ENCODE measurements around the gene ASTN2. TPM values are rescaled to one million over a fixed set of nuclear protein-coding genes. Genes with fewer than 3 reads are reported as not detected.

The ASTN2 gene
- total RNA-seq, 2 experiments from 2014 or later = 1.7 to 4.2 TPM

GRCh38 chr9:117178596-117179375 is 236.1 kb downstream of the ASTN2 start:
- no peaks in the 10 kb centered on the region for H3K79me2 ChIP-seq (ENCODE audit: insufficient read depth, low read depth, low read length)
- CTCF ChIA-PET (ENCODE audit: unreplicated experiment) = no interaction called here

DNA sequence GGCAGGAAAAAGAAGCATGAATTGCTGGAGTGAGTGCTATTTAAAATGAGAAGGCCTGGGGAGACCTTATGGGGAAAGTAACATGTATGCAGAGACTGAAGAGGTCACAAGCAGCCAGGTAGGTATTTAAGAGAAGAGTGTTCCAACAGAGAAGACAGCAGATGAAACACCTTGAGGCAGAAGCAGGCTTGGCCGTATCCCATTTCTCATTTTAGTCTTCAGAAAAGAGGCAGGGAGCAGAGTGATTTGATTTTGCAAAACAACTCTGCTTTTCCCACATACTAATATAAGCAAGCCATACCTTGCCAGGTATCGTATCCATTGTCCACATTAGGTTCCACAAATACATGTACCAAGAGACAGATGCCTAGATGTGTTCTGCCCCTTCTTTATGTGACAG is 244.3 kb downstream of the ASTN2 start:
- TF ChIP-seq, protein P1, sequence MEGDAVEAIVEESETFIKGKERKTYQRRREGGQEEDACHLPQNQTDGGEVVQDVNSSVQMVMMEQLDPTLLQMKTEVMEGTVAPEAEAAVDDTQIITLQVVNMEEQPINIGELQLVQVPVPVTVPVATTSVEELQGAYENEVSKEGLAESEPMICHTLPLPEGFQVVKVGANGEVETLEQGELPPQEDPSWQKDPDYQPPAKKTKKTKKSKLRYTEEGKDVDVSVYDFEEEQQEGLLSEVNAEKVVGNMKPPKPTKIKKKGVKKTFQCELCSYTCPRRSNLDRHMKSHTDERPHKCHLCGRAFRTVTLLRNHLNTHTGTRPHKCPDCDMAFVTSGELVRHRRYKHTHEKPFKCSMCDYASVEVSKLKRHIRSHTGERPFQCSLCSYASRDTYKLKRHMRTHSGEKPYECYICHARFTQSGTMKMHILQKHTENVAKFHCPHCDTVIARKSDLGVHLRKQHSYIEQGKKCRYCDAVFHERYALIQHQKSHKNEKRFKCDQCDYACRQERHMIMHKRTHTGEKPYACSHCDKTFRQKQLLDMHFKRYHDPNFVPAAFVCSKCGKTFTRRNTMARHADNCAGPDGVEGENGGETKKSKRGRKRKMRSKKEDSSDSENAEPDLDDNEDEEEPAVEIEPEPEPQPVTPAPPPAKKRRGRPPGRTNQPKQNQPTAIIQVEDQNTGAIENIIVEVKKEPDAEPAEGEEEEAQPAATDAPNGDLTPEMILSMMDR (conservative IDR thresholded peaks at IDR 0.05; ENCODE audit: low read length) = no peak

More at GRCh38 chr9:117178596-117179375, 236.1 kb downstream of the ASTN2 start:
- Histone ChIP-seq H3K9me2 (ENCODE audit: insufficient read depth, low read length) (no peaks in the 10 kb centered on the region), H3K4me2 (ENCODE audit: low read length) (no peak overlapping the region), H3K27ac (ENCODE audit: low read depth, low read length, poor library complexity, severe bottlenecking) (no peak overlapping the region), H3K9me3 (ENCODE audit: low read length) (no peaks in the 10 kb centered on the region), H2AFZ (ENCODE audit: low read length) (no peak overlapping the region), H3K4me1 (ENCODE audit: insufficient read depth, low read length, poor library complexity, severe bottlenecking) (no peaks in the 10 kb centered on the region), H3K36me3 (ENCODE audit: insufficient read depth, low read length) (no peaks in the 10 kb centered on the region), H4K20me1 (ENCODE audit: insufficient read depth, low read length) (no peaks in the 10 kb centered on the region), H3K4me3 (ENCODE audit: low read depth, low read length, poor library complexity, severe bottlenecking) (no peak overlapping the region)
- no peak for DNase-seq (ENCODE audit: low spot score)
- no TSS peak for BruUV-seq (replicated peaks)
- POLR2A ChIA-PET = no interaction called here
- intact Hi-C loops (cut with micrococcal nuclease; ENCODE audit: unreplicated experiment) = no loop called here
- TF ChIP-seq, protein P1 (conservative IDR thresholded peaks at IDR 0.05; ENCODE audit: low read length) = no peak
- no peak for TF ChIP-seq EZH2phosphoT487 (IDR thresholded peaks at IDR 0.05; ENCODE audit: borderline replicate concordance, low read depth, low read length)

DNA sequence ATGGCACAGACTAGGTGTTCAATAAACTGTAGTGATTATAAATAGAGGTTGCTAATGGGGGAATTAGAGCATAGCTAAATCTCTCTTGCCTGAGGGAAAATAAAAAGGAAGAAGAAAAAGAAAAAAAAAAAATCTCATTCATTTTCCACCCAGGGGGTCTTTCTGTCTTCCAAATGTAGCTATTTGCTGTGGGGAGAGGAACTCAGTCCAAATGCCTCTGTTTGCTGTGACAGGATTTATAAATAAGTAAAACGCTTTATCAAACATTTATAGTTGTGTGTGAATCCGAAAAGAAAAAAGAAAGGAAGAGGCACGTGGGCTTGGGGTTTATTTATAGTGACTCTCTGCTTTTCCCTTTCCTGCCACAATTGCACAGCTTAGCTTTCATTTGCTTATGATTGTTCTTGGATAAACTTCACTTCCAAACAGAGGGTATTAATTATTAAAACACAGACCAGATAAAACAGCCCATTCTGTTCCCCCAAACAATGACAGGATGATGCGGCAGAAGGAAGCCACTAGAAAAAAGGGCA is 245.7 kb downstream of the ASTN2 start:
- Histone ChIP-seq H4K20me1 (ENCODE audit: insufficient read depth, low read length) (no peaks in the 10 kb centered on the region), H3K4me2 (ENCODE audit: low read length) (no peak overlapping the region), H2AFZ (ENCODE audit: low read length) (no peak overlapping the region), H3K36me3 (ENCODE audit: insufficient read depth, low read length) (no peaks in the 10 kb centered on the region), H3K9me2 (ENCODE audit: insufficient read depth, low read length) (no peaks in the 10 kb centered on the region), H3K27ac (ENCODE audit: low read depth, low read length, poor library complexity, severe bottlenecking) (no peak overlapping the region), H3K9me3 (ENCODE audit: low read length) (no peaks in the 10 kb centered on the region), H3K4me1 (ENCODE audit: insufficient read depth, low read length, poor library complexity, severe bottlenecking) (no peaks in the 10 kb centered on the region), H3K79me2 (ENCODE audit: insufficient read depth, low read depth, low read length) (no peaks in the 10 kb centered on the region), H3K4me3 (ENCODE audit: low read depth, low read length, poor library complexity, severe bottlenecking) (no peak overlapping the region)
- no peak for DNase-seq (ENCODE audit: low spot score)
- no TSS peak for BruUV-seq (replicated peaks)
- TF ChIP-seq EZH2phosphoT487 (IDR thresholded peaks at IDR 0.05; ENCODE audit: borderline replicate concordance, low read depth, low read length) = no peak
- TF ChIP-seq, protein P1 (conservative IDR thresholded peaks at IDR 0.05; ENCODE audit: low read length) = no peak
- POLR2A ChIA-PET = interaction anchor here (1.1 kb wide), 1 partner anchor 9 kb away, joined by 3 read pairs; no protein-coding TSS in a partner anchor
- intact Hi-C loops (cut with micrococcal nuclease; ENCODE audit: unreplicated experiment) = no loop called here
- CTCF ChIA-PET (ENCODE audit: unreplicated experiment) = no interaction called here

More for the DNA sequence above, 244.3 kb downstream of the ASTN2 start:
- Histone ChIP-seq H3K27ac (ENCODE audit: low read depth, low read length, poor library complexity, severe bottlenecking) (no peak overlapping the region), H3K4me3 (ENCODE audit: low read depth, low read length, poor library complexity, severe bottlenecking) (no peak overlapping the region), H3K4me1 (ENCODE audit: insufficient read depth, low read length, poor library complexity, severe bottlenecking) (no peaks in the 10 kb centered on the region), H3K9me3 (ENCODE audit: low read length) (no peaks in the 10 kb centered on the region), H2AFZ (ENCODE audit: low read length) (no peak overlapping the region), H3K79me2 (ENCODE audit: insufficient read depth, low read depth, low read length) (no peaks in the 10 kb centered on the region), H3K36me3 (ENCODE audit: insufficient read depth, low read length) (no peaks in the 10 kb centered on the region), H4K20me1 (ENCODE audit: insufficient read depth, low read length) (no peaks in the 10 kb centered on the region), H3K9me2 (ENCODE audit: insufficient read depth, low read length) (no peaks in the 10 kb centered on the region), H3K4me2 (ENCODE audit: low read length) (no peak overlapping the region)
- no peak for DNase-seq (ENCODE audit: low spot score)
- no TSS peak for BruUV-seq (replicated peaks)
- ChIA-PET POLR2A (interaction anchor here (0.6 kb wide), 1 partner anchor 17 kb away, joined by 3 read pairs; no protein-coding TSS in a partner anchor), CTCF (ENCODE audit: unreplicated experiment) (no interaction called here)
- intact Hi-C loops (cut with micrococcal nuclease; ENCODE audit: unreplicated experiment) = no loop called here
